ENCODE data around the gene SLC7A9.
A peak's percentile ranks its signal among the peaks of the same experiment; 100 is the strongest.

The SLC7A9 gene

GRCh38 chr19:32830231-32831014, 39.1 kb downstream of the SLC7A9 start:
- DNase-seq, result no peak
- intact Hi-C loops (cut with DNase I), result no loop called here

- intact Hi-C loops (cut with DNase I), result no loop called here
- DNase-seq, result no peak
Measured at GRCh38 chr19:32829345-32829896, 40.1 kb downstream of the SLC7A9 start.

GRCh38 chr19:32828643-32829344, 40.8 kb downstream of the SLC7A9 start:
- peak in 1 of 10 donors; percentile 43 for DNase-seq
- intact Hi-C loops (cut with DNase I), result no loop called here

GRCh38 chr19:32828139-32828538, 41.4 kb downstream of the SLC7A9 start:
- intact Hi-C loops (cut with DNase I), result no loop called here
- no peak for DNase-seq

- intact Hi-C loops (cut with DNase I), result no loop called here
- DNase-seq, result no peak
Measured at GRCh38 chr19:32824916-32825608, 44.5 kb downstream of the SLC7A9 start.

GRCh38 chr19:32824191-32824751, 45.3 kb downstream of the SLC7A9 start:
- intact Hi-C loops (cut with DNase I), result no loop called here
- DNase-seq, result no peak

- intact Hi-C loops (cut with DNase I), result no loop called here
Measured at GRCh38 chr19:32823747-32824102, 45.8 kb downstream of the SLC7A9 start.

GRCh38 chr19:32822916-32823746, 46.4 kb downstream of the SLC7A9 start:
- intact Hi-C loops (cut with DNase I), result no loop called here
- DNase-seq, result no peak

More at GRCh38 chr19:32823747-32824102, 45.8 kb downstream of the SLC7A9 start:
- DNase-seq, result no peak

- intact Hi-C loops (cut with DNase I), result no loop called here
Measured at GRCh38 chr19:32819419-32820400, 49.9 kb downstream of the SLC7A9 start.

GRCh38 chr19:32818536-32818935, 51.0 kb downstream of the SLC7A9 start:
- DNase-seq, result peak in 1 of 10 donors; percentile 60
- intact Hi-C loops (cut with DNase I), result no loop called here

More at GRCh38 chr19:32819419-32820400, 49.9 kb downstream of the SLC7A9 start:
- DNase-seq, result peak in 1 of 10 donors; percentile 48

- intact Hi-C loops (cut with DNase I), result no loop called here
- DNase-seq, result peak in 1 of 10 donors; percentile 66
Measured at GRCh38 chr19:32817569-32818476, 51.7 kb downstream of the SLC7A9 start.

- intact Hi-C loops (cut with DNase I), result no loop called here
- no peak for DNase-seq
Measured at GRCh38 chr19:32816555-32817099, 52.9 kb downstream of the SLC7A9 start.

- peak in 1 of 10 donors; percentile 68 for DNase-seq
- intact Hi-C loops (cut with DNase I), result no loop called here
Measured at GRCh38 chr19:32814624-32815023, 54.9 kb downstream of the SLC7A9 start.

- DNase-seq, result peak in 4 of 10 donors; percentile 16 to 50 (median 20)
Measured at GRCh38 chr19:32813862-32814425, 55.6 kb downstream of the SLC7A9 start.

GRCh38 chr19:32812571-32812970, 57.0 kb downstream of the SLC7A9 start:
- DNase-seq, result no peak
- intact Hi-C loops (cut with DNase I), result no loop called here

More at GRCh38 chr19:32813862-32814425, 55.6 kb downstream of the SLC7A9 start:
- intact Hi-C loops (cut with DNase I), result no loop called here

GRCh38 chr19:32812036-32812435, 57.5 kb downstream of the SLC7A9 start:
- intact Hi-C loops (cut with DNase I), result no loop called here
- peak in 1 of 10 donors; percentile 42 for DNase-seq

GRCh38 chr19:32811151-32811550, 58.4 kb downstream of the SLC7A9 start:
- peak in 1 of 10 donors; percentile 16 for DNase-seq
- intact Hi-C loops (cut with DNase I), result no loop called here
